Naive thymus-derived CD4-positive, alpha-beta T cell (primary cell): ENCODE data around the gene SFXN1. TPM values are rescaled to one million over a fixed set of nuclear protein-coding genes. Genes with fewer than 3 reads are reported as not detected.

ENCODE experiments used
- ATAC-seq: fragments of 150-1000 bp; cut with Tn5 transposase; 2 replicates; pipeline ENCODE4 v1.10.0; 2021; ENCODE audit warnings: mild to moderate bottlenecking, moderate library complexity
- CTCF ChIA-PET: fragments of 350-600 bp; sonication (Branson Sonifier 250); formaldehyde crosslinking; loops from one replicate; lab custom pipeline; 2021; ENCODE audit warnings: antibody characterized with exemption; lab: Charles Lee
- POLR2A ChIA-PET: fragments of 350-600 bp; sonication (Branson Sonifier 250); formaldehyde crosslinking; loops from one replicate; lab custom pipeline; 2021; ENCODE audit warnings: antibody characterized with exemption, inconsistent platforms; lab: Charles Lee
- DNase-seq, 9 donors: peaks; one replicate each; pipeline versions ENCODE4 v3.0.0 to v3.0.0-alpha.2; 2020 to 2022; ENCODE audit warnings: mixed read lengths in 1 of 9
- H3K27ac ChIP-seq: one replicate; pipeline ENCODE4 v1.7.0; 2013; ENCODE audit warnings: mild to moderate bottlenecking, low read depth, low read length, moderate library complexity
- H3K27me3 ChIP-seq, 2 donors: one replicate each; pipeline ENCODE4 v1.7.0; 2013; ENCODE audit warnings: low read length in 2 of 2, mild to moderate bottlenecking in 2 of 2, moderate library complexity in 2 of 2; ENCODE audit not compliant: control insufficient read depth in 2 of 2, insufficient read depth in 2 of 2
- H3K36me3 ChIP-seq, 3 experiments: 1 replicate in 2 of 3; 2 replicates in 1 of 3; pipeline ENCODE4 v1.7.0; 2013; ENCODE audit warnings: low read length in 3 of 3, mild to moderate bottlenecking in 3 of 3, moderate library complexity in 1 of 3; ENCODE audit not compliant: insufficient read depth in 3 of 3, control insufficient read depth in 2 of 3
- H3K4me1 ChIP-seq, 2 donors: one replicate each; pipeline ENCODE4 v1.7.0; 2013; ENCODE audit warnings: low read length in 2 of 2, mild to moderate bottlenecking in 2 of 2, moderate library complexity in 1 of 2; ENCODE audit not compliant: control insufficient read depth in 2 of 2, insufficient read depth in 2 of 2
- H3K4me3 ChIP-seq: 2 replicates; pipeline ENCODE4 v1.7.0; 2013; ENCODE audit warnings: mild to moderate bottlenecking, low read length
- H3K9me3 ChIP-seq, 3 experiments: 1 replicate in 2 of 3; 2 replicates in 1 of 3; pipeline ENCODE4 v1.7.0; 2013; ENCODE audit warnings: low read length in 3 of 3; ENCODE audit not compliant: control insufficient read depth in 2 of 3
- H3K27ac Mint-ChIP-seq, 9 donors: one replicate each; pipeline ENCODE4 v1.8.0; 2020 to 2022; ENCODE audit warnings: mixed read lengths in 9 of 9, mild to moderate bottlenecking in 8 of 9, moderate library complexity in 5 of 9, inconsistent platforms in 2 of 9
- H3K27me3 Mint-ChIP-seq, 5 donors: one replicate each; pipeline ENCODE4 v1.8.0; 2021 to 2022; ENCODE audit warnings: mixed read lengths in 5 of 5, mild to moderate bottlenecking in 1 of 5
- H3K36me3 Mint-ChIP-seq, 5 donors: one replicate each; pipeline ENCODE4 v1.8.0; 2020 to 2022; ENCODE audit warnings: mixed read lengths in 5 of 5, mild to moderate bottlenecking in 3 of 5, inconsistent platforms in 1 of 5
- H3K4me1 Mint-ChIP-seq, 7 donors: one replicate each; pipeline ENCODE4 v1.8.0; 2020 to 2022; ENCODE audit warnings: mixed read lengths in 7 of 7, mild to moderate bottlenecking in 3 of 7, inconsistent platforms in 1 of 7
- H3K4me3 Mint-ChIP-seq, 10 donors: one replicate each; pipeline ENCODE4 v1.8.0; 2020 to 2022; ENCODE audit warnings: mild to moderate bottlenecking in 10 of 10, mixed read lengths in 10 of 10, moderate library complexity in 6 of 10, inconsistent platforms in 2 of 10
- H3K9me3 Mint-ChIP-seq, 11 donors: one replicate each; pipeline ENCODE4 v1.8.0; 2020 to 2022; ENCODE audit warnings: mixed read lengths in 11 of 11, mild to moderate bottlenecking in 4 of 11, inconsistent platforms in 1 of 11, moderate library complexity in 1 of 11
- intact Hi-C, 2 donors: fragments of 100-400 bp; cut with micrococcal nuclease; formaldehyde crosslinking; loops; one replicate each; pipeline ENCODE4 v1.15.1; 2023
- polyA plus RNA-seq, 2 donors: library from polyadenylated mRNA; unstranded; fragments of 300-500 nt; fragmentation: Illumina TruSeq; gene quantifications; one replicate each; pipeline ENCODE4 v1.2.3, GENCODE V29; 2021
- total RNA-seq, 6 experiments: library from RNA in 5 of 6; stranded (reverse) in 5 of 6; gene quantifications; 1 replicate in 5 of 6; 2 replicates in 1 of 6; pipeline ENCODE4 v1.2.3 and lab custom pipeline; 2021 to 2026

SFXN1 gene
- total and polyA plus RNA-seq, 7 experiments from 2014 or later, result 40.2 to 177 (median 88.8) TPM

GRCh38 chr5:175520873-175521272 is 42.5 kb downstream of the SFXN1 start:
- CTCF ChIA-PET, result interaction anchor here (1.1 to 3.3 kb wide), 2 partner anchors 13 to 40 kb away, joined by 6 to 13 read pairs; no protein-coding TSS in a partner anchor
- Mint-ChIP-seq H3K27ac (peak overlapping the region; percentile 80 to 97 (median 91)), H3K27me3 (no peaks in the 10 kb centered on the region), H3K4me1 (peaks cover 48 to 94% (median 89%) of the 10 kb centered on the region in 7 donors), H3K9me3 (peaks cover 0 to 13% (median 6%) of the 10 kb centered on the region in 11 donors), H3K4me3 (peak overlapping the region; percentile 70 to 86 (median 78)), H3K36me3 (peaks cover 7 to 65% (median 45%) of the 10 kb centered on the region in 5 donors)
- Histone ChIP-seq H3K36me3 (peaks cover 0 to 18% (median 0%) of the 10 kb centered on the region in 3 experiments), H3K4me1 (peaks cover 44 to 69% of the 10 kb centered on the region in 2 donors), H3K9me3 (no peaks in the 10 kb centered on the region), H3K27ac (peak overlapping the region; percentile 65), H3K27me3 (no peaks in the 10 kb centered on the region), H3K4me3 (peak overlapping the region; percentile 44)
- intact Hi-C loops, result loop anchor here (1.0 to 10.0 kb wide), 9 partner anchors 9 to 1124 kb away; partner anchors contain the start of genes SFXN1 (in 2 of the 2), FAF2 (in 1 of the 2), RNF44 (in 1 of the 2) and TSPAN17 (in 1 of the 2)
- DNase-seq (no peak), ATAC-seq (no peak)
- POLR2A ChIA-PET, result interaction anchor here (0.6 to 3.2 kb wide), 6 partner anchors 31 to 56 kb away, joined by 3 to 11 read pairs (median 3); partner anchors contain the start of gene SFXN1

- Histone ChIP-seq H3K27me3 (no peaks in the 10 kb centered on the region), H3K27ac (peak overlapping the region; percentile 65), H3K4me3 (peak overlapping the region; percentile 44), H3K4me1 (peaks cover 44 to 65% of the 10 kb centered on the region in 2 donors), H3K9me3 (no peaks in the 10 kb centered on the region), H3K36me3 (peaks cover 0 to 19% (median 2%) of the 10 kb centered on the region in 3 experiments)
- intact Hi-C loops, result loop anchor here (1.0 to 10.0 kb wide), 9 partner anchors 9 to 1123 kb away; partner anchors contain the start of genes SFXN1 (in 2 of the 2), FAF2 (in 1 of the 2), RNF44 (in 1 of the 2) and TSPAN17 (in 1 of the 2)
- Mint-ChIP-seq H3K9me3 (peaks cover 0 to 13% (median 6%) of the 10 kb centered on the region in 11 donors), H3K27me3 (no peaks in the 10 kb centered on the region), H3K4me3 (peak overlapping the region; percentile 70 to 86 (median 78)), H3K27ac (peak overlapping the region; percentile 80 to 97 (median 91)), H3K36me3 (peaks cover 7 to 66% (median 45%) of the 10 kb centered on the region in 5 donors), H3K4me1 (peaks cover 48 to 90% (median 86%) of the 10 kb centered on the region in 7 donors)
- POLR2A ChIA-PET, result interaction anchor here (0.6 to 3.2 kb wide), 7 partner anchors 21 to 57 kb away, joined by 3 to 11 read pairs (median 3); partner anchors contain the start of gene SFXN1
- DNase-seq, result peak in 8 of 9 donors; percentile 47 to 72 (median 54)
- CTCF ChIA-PET, result interaction anchor here (1.1 to 3.3 kb wide), 2 partner anchors 13 to 41 kb away, joined by 6 to 13 read pairs; no protein-coding TSS in a partner anchor
- ATAC-seq, result peak; percentile 85
Measured at GRCh38 chr5:175521313-175521833, 43.0 kb downstream of the SFXN1 start.

GRCh38 chr5:175523292-175523691 is 44.9 kb downstream of the SFXN1 start:
- ChIA-PET CTCF (interaction anchor here (0.6 to 3.3 kb wide), 3 partner anchors 9 to 83 kb away, joined by 3 to 13 read pairs (median 3); no protein-coding TSS in a partner anchor), POLR2A (no interaction called here)
- H3K27ac ChIP-seq, result peak overlapping the region; percentile 65
- peak overlapping the region; percentile 51 to 86 (median 76) for H3K4me3 Mint-ChIP-seq
- H3K9me3 Mint-ChIP-seq, result peaks cover 0 to 10% (median 4%) of the 10 kb centered on the region in 11 donors
- DNase-seq, result no peak
- H3K27ac Mint-ChIP-seq, result peak overlapping the region; percentile 78 to 97 (median 88)
- no peaks in the 10 kb centered on the region for H3K27me3 ChIP-seq
- H3K36me3 ChIP-seq, result peaks cover 0 to 28% (median 12%) of the 10 kb centered on the region in 3 experiments
- H3K36me3 Mint-ChIP-seq, result peaks cover 5 to 53% (median 31%) of the 10 kb centered on the region in 5 donors
- peaks cover 31 to 46% of the 10 kb centered on the region in 2 donors for H3K4me1 ChIP-seq
- ATAC-seq, result no peak
- H3K9me3 ChIP-seq, result no peaks in the 10 kb centered on the region
- no peaks in the 10 kb centered on the region for H3K27me3 Mint-ChIP-seq
- intact Hi-C loops, result loop anchor here in 1 of 2 donors (5.0 to 10.0 kb wide), 3 partner anchors 922 to 1122 kb away; partner anchors contain the start of genes FAF2, RNF44 and TSPAN17
- H3K4me3 ChIP-seq, result no peak overlapping the region
- H3K4me1 Mint-ChIP-seq, result peaks cover 35 to 73% (median 67%) of the 10 kb centered on the region in 7 donors

- peaks cover 35 to 64% (median 59%) of the 10 kb centered on the region in 7 donors for H3K4me1 Mint-ChIP-seq
- peaks cover 0 to 28% (median 12%) of the 10 kb centered on the region in 3 experiments for H3K36me3 ChIP-seq
- peaks cover 0 to 47% (median 24%) of the 10 kb centered on the region in 5 donors for H3K36me3 Mint-ChIP-seq
- ChIA-PET POLR2A (interaction anchor here (0.5 kb wide), 1 partner anchor 921 kb away, joined by 3 read pairs; no protein-coding TSS in a partner anchor), CTCF (interaction anchor here (0.6 to 3.3 kb wide), 5 partner anchors 8 to 177 kb away, joined by 3 to 15 read pairs (median 6); no protein-coding TSS in a partner anchor)
- intact Hi-C loops, result loop anchor here in 1 of 2 donors (5.0 to 10.0 kb wide), 3 partner anchors 921 to 1121 kb away; partner anchors contain the start of genes FAF2, RNF44 and TSPAN17
- no peaks in the 10 kb centered on the region for H3K9me3 ChIP-seq
- H3K27me3 ChIP-seq, result no peaks in the 10 kb centered on the region
- peaks cover 31 to 43% of the 10 kb centered on the region in 2 donors for H3K4me1 ChIP-seq
- ATAC-seq (no peak), DNase-seq (no peak)
- no peaks in the 10 kb centered on the region for H3K27me3 Mint-ChIP-seq
- H3K9me3 Mint-ChIP-seq, result peaks cover 0 to 4% (median 0%) of the 10 kb centered on the region in 11 donors
- peak overlapping the region in 8 of 9 donors; percentile 59 to 97 (median 81) for H3K27ac Mint-ChIP-seq
- no peak overlapping the region for H3K27ac ChIP-seq
- H3K4me3 ChIP-seq, result no peak overlapping the region
- peak overlapping the region in 7 of 10 donors; percentile 1 to 65 (median 61) for H3K4me3 Mint-ChIP-seq
Measured at GRCh38 chr5:175524211-175524610, 45.9 kb downstream of the SFXN1 start.

- Histone ChIP-seq H3K27me3 (no peaks in the 10 kb centered on the region), H3K9me3 (no peaks in the 10 kb centered on the region), H3K36me3 (peaks cover 0 to 33% (median 12%) of the 10 kb centered on the region in 3 experiments), H3K4me1 (peaks cover 12 to 30% of the 10 kb centered on the region in 2 donors), H3K4me3 (no peak overlapping the region), H3K27ac (no peak overlapping the region)
- Mint-ChIP-seq H3K4me1 (peaks cover 18 to 41% (median 39%) of the 10 kb centered on the region in 7 donors), H3K27ac (peak overlapping the region in 6 of 9 donors; percentile 16 to 78 (median 32)), H3K9me3 (no peaks in the 10 kb centered on the region), H3K36me3 (peaks cover 7 to 47% (median 24%) of the 10 kb centered on the region in 5 donors), H3K27me3 (no peaks in the 10 kb centered on the region), H3K4me3 (no peak overlapping the region)
- intact Hi-C loops, result loop anchor here in 1 of 2 donors (10.0 kb wide), 2 partner anchors 918 to 1118 kb away; partner anchors contain the start of genes FAF2 and TSPAN17
- POLR2A ChIA-PET, result interaction anchor here (0.7 to 1.5 kb wide), 2 partner anchors 9 to 49 kb away, joined by 3 to 4 read pairs; partner anchors contain the start of gene SFXN1
- DNase-seq (no peak), ATAC-seq (no peak)
- CTCF ChIA-PET, result no interaction called here
Measured at GRCh38 chr5:175526691-175527090, 48.3 kb downstream of the SFXN1 start.

GRCh38 chr5:175531361-175531760 is 53.0 kb downstream of the SFXN1 start:
- Mint-ChIP-seq H3K9me3 (no peaks in the 10 kb centered on the region), H3K27me3 (no peaks in the 10 kb centered on the region), H3K4me3 (no peak overlapping the region), H3K36me3 (peaks cover 3 to 23% (median 7%) of the 10 kb centered on the region in 5 donors), H3K27ac (peak overlapping the region in 4 of 9 donors; percentile 23 to 77 (median 39)), H3K4me1 (peaks cover 13 to 36% (median 27%) of the 10 kb centered on the region in 7 donors)
- Histone ChIP-seq H3K9me3 (no peaks in the 10 kb centered on the region), H3K4me1 (peaks cover 4 to 16% of the 10 kb centered on the region in 2 donors), H3K27me3 (no peaks in the 10 kb centered on the region), H3K4me3 (no peak overlapping the region), H3K27ac (no peak overlapping the region), H3K36me3 (peaks cover 0 to 24% (median 11%) of the 10 kb centered on the region in 3 experiments)
- CTCF ChIA-PET, result interaction anchor here (1.2 to 8.1 kb wide), 5 partner anchors 8 to 187 kb away, joined by 3 to 153 read pairs (median 8); no protein-coding TSS in a partner anchor
- DNase-seq (no peak), ATAC-seq (no peak)
- intact Hi-C loops, result loop anchor here (5.0 to 10.0 kb wide), 2 partner anchors 266 to 363 kb away; no protein-coding TSS in a partner anchor
- POLR2A ChIA-PET, result no interaction called here
